Skeletal muscle satellite cell (primary cell): ENCODE data around the gene LRP2BP.

Experiments
- H3K27me3 ChIP-seq: 2 replicates; pipeline ENCODE4 v1.7.0; 2013; ENCODE audit warnings: low read length; ENCODE audit not compliant: control insufficient read depth, insufficient read depth
- H3K36me3 ChIP-seq: 2 replicates; pipeline ENCODE4 v1.7.0; 2013; ENCODE audit warnings: mild to moderate bottlenecking, control low read depth, low read length; ENCODE audit not compliant: insufficient read depth
- H3K4me1 ChIP-seq: 2 replicates; pipeline ENCODE4 v1.7.0; 2013; ENCODE audit warnings: low read length; ENCODE audit not compliant: control insufficient read depth, insufficient read depth
- H3K4me2 ChIP-seq: 2 replicates; pipeline ENCODE4 v1.7.0; 2013; ENCODE audit warnings: mild to moderate bottlenecking, low read length
- H3K4me3 ChIP-seq: 2 replicates; pipeline ENCODE4 v1.7.0; 2013; ENCODE audit warnings: low read length
- H3K9ac ChIP-seq: 2 replicates; pipeline ENCODE4 v1.7.0; 2013; ENCODE audit warnings: mild to moderate bottlenecking, low read depth, low read length, moderate library complexity
- H3K9me3 ChIP-seq: replicated peaks from 2 replicates; pipeline ENCODE4 v1.7.0; 2013; ENCODE audit warnings: mild to moderate bottlenecking, control low read depth, low read length

LRP2BP gene

DNA sequence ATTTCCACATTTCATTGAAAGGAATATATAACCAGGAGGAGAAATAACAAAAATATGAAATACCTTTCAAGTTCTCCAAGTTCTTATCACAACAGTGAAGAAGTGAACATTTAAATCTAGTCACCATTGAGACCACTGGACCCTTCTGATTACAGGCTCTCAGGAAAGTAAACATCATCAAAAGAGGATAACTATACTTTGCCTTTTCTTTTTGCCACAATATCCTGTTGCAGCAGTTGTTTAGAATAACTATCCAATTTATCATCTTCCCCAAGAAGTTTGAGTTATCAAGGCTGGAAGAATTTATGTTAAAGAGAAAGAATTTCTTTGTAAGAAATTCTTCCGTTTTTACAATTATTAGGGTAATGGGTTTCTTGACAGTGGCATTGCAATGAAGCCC is 3.6 kb downstream of the LRP2BP start:
- no peaks in the 10 kb centered on the region for H3K27me3 ChIP-seq

DNA sequence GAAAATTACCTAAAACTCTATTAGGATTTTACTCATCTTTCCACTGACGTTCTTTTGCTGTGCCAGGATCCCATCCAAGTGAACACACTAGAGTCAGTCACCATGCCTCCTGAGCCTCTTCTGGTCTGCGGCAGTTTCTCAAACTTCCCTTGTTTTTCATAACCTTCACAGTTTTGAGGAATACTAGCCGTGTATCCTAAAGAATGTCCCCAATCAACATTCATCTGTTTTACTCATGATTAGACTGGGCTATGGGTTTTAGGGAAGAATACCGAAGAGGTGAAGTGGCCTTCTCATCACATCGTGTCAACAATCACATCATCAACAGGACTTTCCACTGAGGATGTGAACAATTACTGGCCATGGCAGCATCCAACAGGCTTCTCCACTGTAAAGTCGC is 4.8 kb downstream of the LRP2BP start:
- Histone ChIP-seq H3K9ac (no peak overlapping the region), H3K4me3 (no peak overlapping the region), H3K9me3 (no peaks in the 10 kb centered on the region), H3K4me2 (no peak overlapping the region), H3K27me3 (no peaks in the 10 kb centered on the region), H3K36me3 (no peaks in the 10 kb centered on the region), H3K4me1 (peaks cover 13% of the 10 kb centered on the region)

More for the DNA sequence above, 3.6 kb downstream of the LRP2BP start:
- no peaks in the 10 kb centered on the region for H3K9me3 ChIP-seq
- H3K9ac ChIP-seq: no peak overlapping the region
- H3K4me2 ChIP-seq: no peak overlapping the region
- H3K4me3 ChIP-seq: no peak overlapping the region
- H3K4me1 ChIP-seq: peaks cover 18% of the 10 kb centered on the region
- no peaks in the 10 kb centered on the region for H3K36me3 ChIP-seq

DNA sequence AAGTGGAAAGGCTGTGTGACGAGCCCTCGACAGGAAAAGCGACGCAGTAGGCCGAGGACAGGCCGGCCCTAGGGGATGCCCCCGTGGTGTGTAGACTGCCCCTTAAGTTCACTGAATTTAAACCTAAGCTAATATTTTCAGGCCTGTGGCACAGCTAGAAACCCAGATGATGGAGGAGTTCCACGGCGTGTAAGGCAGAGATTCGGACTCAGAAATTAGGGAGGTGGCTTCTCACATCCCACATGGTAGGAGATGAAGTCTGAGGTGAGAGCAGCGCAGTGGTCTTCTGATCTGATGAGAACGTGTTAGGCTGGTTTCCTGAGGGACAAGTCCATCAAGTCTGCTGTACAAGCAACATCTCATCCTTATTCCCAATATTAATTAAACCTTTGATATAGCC is 7.8 kb downstream of the LRP2BP start:
- Histone ChIP-seq H3K36me3 (peaks cover 6% of the 10 kb centered on the region), H3K4me1 (peaks cover 11% of the 10 kb centered on the region), H3K27me3 (no peaks in the 10 kb centered on the region), H3K9me3 (no peaks in the 10 kb centered on the region), H3K9ac (no peak overlapping the region), H3K4me3 (no peak overlapping the region), H3K4me2 (no peak overlapping the region)

DNA sequence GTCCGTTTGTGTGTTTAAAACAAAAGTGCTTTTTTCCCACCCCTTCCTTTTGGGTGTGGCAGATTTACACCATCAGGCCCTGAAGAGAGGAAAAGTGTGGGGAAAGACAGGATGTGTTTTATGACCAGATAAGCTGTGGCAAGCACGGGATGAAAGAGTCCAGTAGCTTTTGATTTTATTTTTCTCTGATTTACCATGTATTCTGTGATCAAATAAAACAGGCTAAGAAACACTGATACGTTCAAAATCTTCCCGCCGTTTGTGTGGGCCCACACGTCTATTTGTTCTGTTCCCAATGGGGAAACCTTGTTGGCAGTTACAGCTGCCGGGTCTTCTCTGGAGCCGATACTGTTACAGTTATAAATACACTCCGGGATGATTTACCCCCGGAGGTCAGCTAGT is 10.8 kb downstream of the LRP2BP start:
- H3K4me2 ChIP-seq: peak overlapping the region; percentile 66
- H3K9me3 ChIP-seq: peaks cover 3% of the 10 kb centered on the region
- no peaks in the 10 kb centered on the region for H3K27me3 ChIP-seq
- peaks cover 11% of the 10 kb centered on the region for H3K4me1 ChIP-seq
- peaks cover 20% of the 10 kb centered on the region for H3K36me3 ChIP-seq
- H3K4me3 ChIP-seq: no peak overlapping the region
- H3K9ac ChIP-seq: peak overlapping the region; percentile 43

DNA sequence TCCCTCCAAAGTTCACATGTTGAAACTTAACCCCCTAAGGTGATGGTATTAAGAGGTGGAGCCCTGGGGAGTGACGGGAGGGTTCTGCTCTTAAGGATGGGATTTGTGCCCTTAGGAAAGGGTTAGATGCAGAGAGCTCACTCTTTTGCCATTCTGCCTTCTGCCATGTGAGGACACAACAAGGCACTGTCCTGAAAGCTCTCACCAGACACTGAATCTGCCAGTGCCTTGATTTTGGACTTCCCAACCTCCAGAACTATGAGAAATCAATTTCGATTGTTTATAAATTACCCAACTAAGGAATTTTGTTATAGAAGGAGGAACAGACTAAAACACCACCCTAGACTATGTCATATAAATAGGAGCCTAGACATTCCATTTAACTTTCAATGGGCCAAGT is 11.7 kb downstream of the LRP2BP start:
- Histone ChIP-seq H3K9me3 (peaks cover 3% of the 10 kb centered on the region), H3K4me1 (peaks cover 11% of the 10 kb centered on the region), H3K4me2 (no peak overlapping the region), H3K9ac (no peak overlapping the region), H3K4me3 (no peak overlapping the region), H3K27me3 (no peaks in the 10 kb centered on the region), H3K36me3 (peaks cover 25% of the 10 kb centered on the region)

DNA sequence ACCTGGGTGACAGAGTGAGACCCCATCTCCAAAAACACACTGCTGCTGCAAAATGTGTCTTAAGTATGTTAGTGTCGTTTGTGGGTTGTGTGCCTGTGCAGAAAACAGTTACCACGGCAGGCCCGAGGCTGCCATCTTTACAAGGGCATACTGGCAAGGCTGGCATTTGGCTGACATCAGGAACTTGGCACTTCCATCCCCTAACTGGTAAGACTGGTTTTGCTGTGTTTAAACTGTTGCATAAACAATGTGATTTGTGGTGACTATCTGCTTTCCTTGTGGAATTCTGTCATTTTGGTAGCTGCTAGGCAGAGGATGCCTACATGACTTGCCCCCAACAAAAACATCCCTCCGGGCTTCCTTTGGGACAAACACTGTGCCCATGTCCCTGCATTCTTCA is 12.3 kb downstream of the LRP2BP start:
- Histone ChIP-seq H3K9ac (no peak overlapping the region), H3K4me3 (no peak overlapping the region), H3K4me1 (peaks cover 11% of the 10 kb centered on the region), H3K27me3 (no peaks in the 10 kb centered on the region), H3K4me2 (no peak overlapping the region), H3K36me3 (peaks cover 29% of the 10 kb centered on the region), H3K9me3 (peaks cover 3% of the 10 kb centered on the region)

DNA sequence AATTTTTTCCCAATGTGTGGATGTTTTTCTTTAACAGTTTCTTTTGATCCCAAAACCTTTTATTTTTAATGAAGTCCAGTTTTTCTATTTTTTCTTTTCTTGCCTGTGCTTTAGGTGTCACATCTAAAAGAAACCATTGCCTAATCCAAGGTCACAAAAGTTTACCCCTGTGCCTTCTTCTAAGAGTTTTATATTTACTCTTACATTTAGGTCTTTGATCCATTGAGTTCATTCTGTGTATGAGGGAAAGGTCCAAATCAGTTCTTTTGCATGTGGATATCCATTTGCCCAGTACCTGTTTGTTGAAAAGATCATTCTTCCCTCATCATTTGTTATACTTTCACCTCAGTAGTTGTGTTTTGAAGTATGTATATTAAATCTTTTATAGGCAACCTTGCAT is 13.0 kb downstream of the LRP2BP start:
- H3K36me3 ChIP-seq: peaks cover 32% of the 10 kb centered on the region
- peaks cover 3% of the 10 kb centered on the region for H3K9me3 ChIP-seq

DNA sequence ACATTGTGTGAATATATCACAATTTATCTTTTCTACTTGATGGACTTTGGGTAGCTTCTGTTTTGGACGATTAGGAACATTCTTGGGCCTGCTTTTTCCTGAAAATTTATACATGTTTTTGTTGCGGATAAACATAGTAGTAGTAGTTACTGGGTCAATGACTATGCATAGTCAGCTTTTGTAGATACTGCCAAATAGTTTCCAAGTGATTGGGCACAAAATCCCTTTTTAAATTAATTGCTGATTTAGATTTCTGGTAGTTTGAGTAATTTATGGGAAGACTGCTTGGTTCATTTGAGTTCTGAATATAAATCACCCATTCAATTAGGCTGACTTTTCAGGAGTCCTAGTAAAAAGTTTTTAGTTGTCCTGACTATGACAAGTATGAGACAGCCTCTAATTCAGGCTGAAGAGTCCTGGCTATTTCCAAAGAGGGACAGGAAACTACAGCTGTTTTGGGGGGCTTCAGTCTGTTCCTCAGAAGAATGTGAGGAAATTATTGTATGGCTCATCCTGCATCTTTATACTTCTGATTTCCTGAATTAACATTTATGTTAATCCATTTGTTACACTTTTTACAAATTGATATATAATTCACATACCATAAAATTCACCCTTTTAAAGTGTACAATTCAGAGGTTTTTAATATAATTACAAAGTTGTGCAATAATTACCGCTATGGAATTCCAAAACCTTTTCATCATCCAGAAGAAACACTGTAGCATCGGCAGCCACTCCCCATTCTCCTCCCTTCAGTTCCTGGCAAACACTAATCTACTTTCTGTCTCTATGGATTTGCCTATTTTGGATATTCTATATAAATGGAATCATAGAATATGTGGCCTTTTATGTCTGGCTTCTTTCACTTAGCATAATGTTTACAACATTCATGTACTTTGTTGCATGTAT is 14.2 kb downstream of the LRP2BP start:
- peaks cover 3% of the 10 kb centered on the region for H3K9me3 ChIP-seq
- no peaks in the 10 kb centered on the region for H3K27me3 ChIP-seq
- H3K4me1 ChIP-seq: peaks cover 11% of the 10 kb centered on the region
- H3K4me2 ChIP-seq: no peak overlapping the region
- H3K4me3 ChIP-seq: no peak overlapping the region
- no peak overlapping the region for H3K9ac ChIP-seq
- H3K36me3 ChIP-seq: peaks cover 35% of the 10 kb centered on the region

More for the DNA sequence above, 13.0 kb downstream of the LRP2BP start:
- Histone ChIP-seq H3K4me1 (peaks cover 11% of the 10 kb centered on the region), H3K4me2 (no peak overlapping the region), H3K27me3 (no peaks in the 10 kb centered on the region), H3K4me3 (no peak overlapping the region), H3K9ac (no peak overlapping the region)

DNA sequence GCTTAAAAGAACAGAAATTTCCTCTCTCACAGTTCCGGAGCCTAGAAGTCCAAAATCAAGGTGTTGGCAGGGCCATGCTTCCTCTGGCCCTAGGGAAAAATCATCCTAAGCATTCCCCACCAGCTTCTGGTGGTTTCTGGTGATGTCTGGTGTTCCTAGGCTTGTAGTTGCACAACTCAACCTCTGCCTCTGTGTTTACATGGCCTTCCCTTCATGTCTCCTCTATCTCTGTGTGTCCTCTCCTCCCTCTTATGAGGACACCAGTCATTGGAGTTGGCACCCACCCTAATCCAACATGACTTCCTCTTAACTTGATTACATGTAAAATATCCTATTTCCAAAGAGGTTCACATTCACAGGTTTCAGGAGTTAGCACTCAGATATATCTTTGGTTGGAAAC is 15.4 kb downstream of the LRP2BP start:
- Histone ChIP-seq H3K9me3 (peaks cover 3% of the 10 kb centered on the region), H3K4me2 (no peak overlapping the region), H3K4me1 (peaks cover 9% of the 10 kb centered on the region), H3K36me3 (peaks cover 38% of the 10 kb centered on the region), H3K4me3 (no peak overlapping the region), H3K27me3 (no peaks in the 10 kb centered on the region), H3K9ac (no peak overlapping the region)

DNA sequence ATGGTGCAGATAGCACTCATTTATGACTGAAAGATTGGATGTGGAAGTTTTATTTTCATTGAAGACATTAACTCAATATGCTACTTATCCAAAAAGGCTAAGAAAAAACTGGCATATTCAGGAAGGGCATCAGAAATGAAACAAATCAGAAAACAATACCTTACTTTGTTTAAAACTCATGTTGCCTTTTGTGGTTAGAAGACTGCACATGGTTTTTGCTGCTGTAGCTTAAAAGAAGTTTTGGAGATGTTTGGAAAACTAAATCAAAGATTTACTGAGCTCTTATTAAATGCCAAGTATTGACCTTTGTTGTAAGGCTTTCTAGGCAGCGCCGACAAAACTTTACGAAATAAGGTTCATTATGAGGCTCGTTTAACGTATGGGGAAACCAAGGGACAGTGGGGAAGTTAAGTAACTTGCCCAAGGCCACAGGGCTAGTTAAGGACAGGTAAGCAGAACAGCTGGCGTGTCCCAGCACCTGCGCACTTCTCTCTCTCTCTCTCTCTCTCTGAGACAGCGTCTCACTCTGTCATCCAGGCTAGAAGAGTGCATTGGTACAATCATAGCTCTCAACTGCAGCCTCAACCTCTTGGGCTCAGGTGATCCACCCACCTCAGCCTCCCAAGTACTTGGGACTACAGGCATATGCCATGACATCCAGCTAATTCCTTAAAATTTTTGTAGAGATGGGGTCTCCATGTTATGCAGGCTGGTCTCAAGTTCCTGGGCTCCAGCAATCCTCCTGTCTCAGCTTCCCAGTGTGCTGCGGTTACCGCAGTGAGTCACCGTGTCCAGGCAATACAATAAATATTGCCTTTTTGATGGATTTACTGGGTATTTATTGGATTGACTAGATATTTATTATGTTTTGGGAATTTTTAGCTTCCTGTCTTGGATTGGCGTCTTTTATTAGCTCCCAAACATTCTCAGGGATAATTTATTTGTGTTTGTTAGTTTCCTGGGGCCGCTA is 16.1 kb downstream of the LRP2BP start:
- H3K9ac ChIP-seq: no peak overlapping the region
- H3K4me2 ChIP-seq: no peak overlapping the region
- H3K9me3 ChIP-seq: peaks cover 3% of the 10 kb centered on the region
- H3K36me3 ChIP-seq: peaks cover 40% of the 10 kb centered on the region
- H3K4me1 ChIP-seq: peaks cover 3% of the 10 kb centered on the region
- no peak overlapping the region for H3K4me3 ChIP-seq
- H3K27me3 ChIP-seq: no peaks in the 10 kb centered on the region

DNA sequence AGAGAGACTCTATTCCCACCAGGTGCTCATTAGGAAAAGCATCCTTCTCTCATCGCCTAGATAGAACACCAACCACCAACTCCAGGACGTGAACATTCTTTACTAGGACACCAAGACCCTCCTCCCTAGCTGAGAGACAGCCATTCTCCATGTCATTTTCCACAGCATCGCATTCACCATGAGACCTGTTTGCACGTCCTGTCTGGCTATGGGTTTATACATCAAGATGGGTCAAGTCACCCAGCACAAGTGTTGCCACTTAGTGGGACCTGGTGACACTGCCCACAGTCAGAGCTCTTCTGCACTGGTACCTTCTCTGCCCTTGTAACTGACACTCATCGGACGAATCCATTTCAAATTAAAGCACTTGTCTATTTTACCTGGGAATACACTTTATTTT is 17.5 kb downstream of the LRP2BP start:
- Histone ChIP-seq H3K27me3 (no peaks in the 10 kb centered on the region), H3K4me3 (no peak overlapping the region), H3K4me2 (no peak overlapping the region), H3K36me3 (peaks cover 38% of the 10 kb centered on the region), H3K4me1 (no peaks in the 10 kb centered on the region), H3K9me3 (peaks cover 3% of the 10 kb centered on the region), H3K9ac (no peak overlapping the region)
